Hematopoietic multipotent progenitor cell treated with erythropoietin and hydrocortisone succinate and interleukin-3 and kit ligand, for 17 days (in vitro differentiated cells): ENCODE results near the gene LRRC40.
"Not testable (repeated sequence)": the region's sequence is repeated elsewhere in the genome, so short reads cannot be mapped to it uniquely, and the experiment has no call there.

Source experiments
- DNase-seq: peaks from one replicate; pipeline ENCODE4 v3.0.0-alpha.2; 2015; ENCODE audit warnings: low spot score

The LRRC40 gene

GRCh38 chr1:70202173-70202758, 3.1 kb downstream of the LRRC40 start:
- no peak for DNase-seq

DNA sequence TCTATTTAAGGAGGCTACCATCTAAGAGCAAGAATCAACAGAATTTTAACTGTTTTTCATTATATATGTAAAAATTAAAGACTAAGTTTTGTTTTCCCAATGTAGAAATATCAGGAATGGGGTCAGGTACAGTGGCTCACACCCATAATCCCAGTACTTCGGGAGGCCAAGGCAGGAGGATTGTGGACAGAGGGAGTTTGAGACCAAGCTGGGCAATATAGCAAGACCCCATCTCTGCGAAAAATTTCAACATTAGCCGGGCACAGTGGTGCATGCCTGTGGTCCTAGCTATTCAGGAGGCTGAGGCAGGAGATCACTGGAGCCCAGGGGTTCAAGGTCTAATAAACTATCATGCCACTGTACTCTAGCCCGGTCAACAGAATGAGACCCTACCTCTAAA, 5.3 kb downstream of the LRRC40 start:
- no peak for DNase-seq

DNA sequence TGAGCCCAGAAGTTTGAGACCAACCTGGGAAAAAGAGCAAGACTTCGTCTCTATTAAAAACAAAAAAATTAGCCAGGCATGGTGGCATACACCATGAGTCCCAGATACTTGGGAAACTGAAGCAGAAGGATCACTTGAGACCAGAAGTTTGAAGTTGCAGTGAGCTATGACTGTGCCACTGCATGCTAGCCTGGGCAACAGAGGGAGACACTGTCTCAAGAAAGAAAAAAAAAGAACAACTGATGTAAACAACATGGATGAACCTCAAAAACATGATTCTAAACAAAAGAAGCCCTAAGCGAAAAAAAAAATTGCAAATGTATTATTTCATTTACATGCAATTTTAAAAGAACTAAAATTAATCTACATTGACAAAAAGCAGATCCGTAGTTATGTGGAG, 9.0 kb downstream of the LRRC40 start:
- peak; percentile 35 for DNase-seq

DNA sequence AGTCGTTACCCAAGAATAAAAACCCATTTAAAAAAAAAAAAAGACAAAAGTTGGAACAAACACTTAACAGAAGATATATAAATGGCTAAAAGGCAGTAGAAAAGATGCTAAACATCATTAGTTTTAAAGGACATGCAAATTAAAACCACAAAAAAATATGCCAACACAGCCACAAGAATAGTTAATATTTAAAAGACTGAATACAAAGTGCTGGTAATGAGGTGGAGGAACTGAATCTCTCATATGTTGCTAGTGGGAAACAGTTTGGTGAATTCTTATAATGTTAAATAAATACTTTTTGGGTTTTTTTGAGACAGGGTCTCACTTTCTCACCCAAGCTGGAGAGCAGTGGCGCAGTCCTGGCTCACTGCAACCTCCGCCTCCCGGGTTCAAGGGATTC, 10.0 kb downstream of the LRRC40 start:
- no peak for DNase-seq

GRCh38 chr1:70194601-70195000, 10.8 kb downstream of the LRRC40 start:
- no peak for DNase-seq

- not testable (repeated sequence) for DNase-seq
These were observed 12.9 kb downstream of the LRRC40 start for GRCh38 chr1:70192446-70192845.

- no peak for DNase-seq
These were observed 15.2 kb downstream of the LRRC40 start for GRCh38 chr1:70190180-70190579.

GRCh38 chr1:70188522-70188921, 16.9 kb downstream of the LRRC40 start:
- no peak for DNase-seq

DNA sequence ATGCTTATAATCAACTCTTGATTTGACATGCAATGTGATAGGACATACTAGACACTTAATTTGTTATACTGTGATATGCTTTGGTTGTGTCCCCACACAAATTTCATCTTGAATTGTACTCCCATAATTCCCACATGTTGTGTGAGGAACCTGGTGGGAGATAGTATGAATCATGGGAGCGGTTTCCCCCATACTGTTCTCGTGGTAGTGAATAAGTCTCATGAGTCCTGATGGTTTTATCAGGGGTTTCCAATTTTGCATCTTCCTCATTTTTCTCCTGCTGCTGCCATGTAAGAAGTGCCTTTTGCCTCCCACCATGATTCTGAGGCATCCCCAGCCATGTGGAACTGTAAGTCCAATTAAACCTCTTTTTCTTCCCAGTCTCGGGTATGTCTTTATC, 20.2 kb downstream of the LRRC40 start:
- not testable (repeated sequence) for DNase-seq

GRCh38 chr1:70171512-70171911, 33.9 kb downstream of the LRRC40 start:
- no peak for DNase-seq

- no peak for DNase-seq
These were observed 36.1 kb downstream of the LRRC40 start for GRCh38 chr1:70169018-70169839.

GRCh38 chr1:70168283-70168682, 37.1 kb downstream of the LRRC40 start:
- no peak for DNase-seq

DNA sequence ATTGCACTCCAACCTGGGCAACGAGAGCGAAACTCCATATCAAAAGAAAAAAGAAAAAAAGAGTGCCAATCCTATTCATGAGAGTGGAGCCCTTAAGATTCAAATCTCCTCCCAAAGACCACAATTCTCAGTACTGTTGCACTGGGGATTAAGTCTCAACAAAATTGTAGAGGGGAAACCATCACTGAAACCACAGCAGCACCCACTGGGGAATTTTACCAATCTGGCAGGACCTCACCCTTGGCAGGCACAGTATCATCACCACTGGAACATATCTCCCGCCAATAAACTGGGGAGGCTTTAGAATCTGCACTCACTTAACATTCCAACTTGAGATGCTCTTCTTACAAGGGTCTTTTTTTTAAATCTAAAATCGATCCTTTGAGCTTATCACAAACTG, 41.0 kb downstream of the LRRC40 start:
- DNase-seq = no peak

DNA sequence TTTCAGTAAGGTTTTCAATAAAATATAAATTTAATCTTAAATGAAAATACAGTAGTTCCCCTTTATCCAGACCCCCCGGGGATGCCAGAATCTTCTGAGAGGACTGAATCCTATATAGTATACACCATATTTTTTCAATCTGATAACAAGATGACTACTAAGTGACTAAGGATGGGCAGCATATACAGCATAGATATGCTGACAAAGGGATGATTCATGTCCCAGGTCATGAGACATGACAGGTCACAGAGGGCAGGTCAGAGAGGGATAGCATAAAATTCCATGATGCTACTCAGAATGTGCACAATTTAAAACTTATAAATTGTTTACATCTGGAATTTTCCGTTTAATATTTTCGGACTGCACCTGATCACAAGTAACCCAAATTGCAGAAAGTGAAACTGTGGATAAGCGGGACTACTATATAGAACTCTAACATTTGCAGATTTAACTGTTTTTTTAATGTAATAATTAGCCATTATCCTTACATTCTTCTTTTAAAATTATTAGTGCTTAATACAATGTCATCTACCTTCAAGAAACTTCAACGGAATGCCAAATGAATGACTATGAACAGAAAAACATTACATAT, 48.8 kb downstream of the LRRC40 start:
- DNase-seq = peak; percentile 32

GRCh38 chr1:70153739-70154138, 51.6 kb downstream of the LRRC40 start:
- DNase-seq = no peak

DNA sequence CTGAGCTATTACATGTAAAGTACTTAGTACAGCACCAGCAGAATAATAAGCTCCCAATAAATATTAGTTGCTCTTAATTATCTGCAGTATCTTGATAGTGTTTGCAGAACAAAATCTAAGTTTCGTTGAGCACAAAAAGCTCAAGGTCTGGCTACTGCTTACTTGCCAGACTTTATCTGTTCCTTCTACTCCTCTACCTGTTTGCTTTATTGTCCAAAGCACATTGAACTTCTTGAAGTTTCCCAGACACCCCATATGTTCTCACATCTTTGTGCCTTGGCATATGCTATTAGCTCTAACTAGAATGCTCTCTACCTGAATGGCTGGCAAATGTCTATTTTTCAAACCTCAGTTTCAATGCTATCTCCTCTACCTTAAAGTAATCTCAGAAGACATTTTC, 54.9 kb downstream of the LRRC40 start:
- DNase-seq = no peak

DNA sequence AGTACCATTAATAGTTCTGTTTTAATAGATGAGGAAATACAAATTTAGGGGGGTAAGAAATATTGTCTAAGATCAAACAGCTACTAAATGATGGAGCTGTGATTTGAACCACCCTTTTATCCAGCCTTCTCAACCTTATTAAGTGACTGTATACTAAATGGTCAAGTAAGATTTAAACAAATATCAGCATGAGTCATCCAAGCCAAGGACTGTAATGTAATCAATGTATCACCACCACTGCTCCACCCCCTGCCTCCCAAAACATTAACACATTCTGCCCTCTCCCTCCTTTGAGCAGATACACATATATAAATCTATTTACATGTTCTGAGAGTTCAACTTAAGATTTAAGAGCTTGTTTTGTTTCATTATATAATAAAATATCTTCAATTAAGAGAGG, 58.9 kb downstream of the LRRC40 start:
- DNase-seq = peak; percentile 11

GRCh38 chr1:70143048-70143659, 62.2 kb downstream of the LRRC40 start:
- DNase-seq = no peak

GRCh38 chr1:70142075-70142474, 63.3 kb downstream of the LRRC40 start:
- no peak for DNase-seq

- no peak for DNase-seq
These were observed 64.5 kb downstream of the LRRC40 start for GRCh38 chr1:70140894-70141293.

DNA sequence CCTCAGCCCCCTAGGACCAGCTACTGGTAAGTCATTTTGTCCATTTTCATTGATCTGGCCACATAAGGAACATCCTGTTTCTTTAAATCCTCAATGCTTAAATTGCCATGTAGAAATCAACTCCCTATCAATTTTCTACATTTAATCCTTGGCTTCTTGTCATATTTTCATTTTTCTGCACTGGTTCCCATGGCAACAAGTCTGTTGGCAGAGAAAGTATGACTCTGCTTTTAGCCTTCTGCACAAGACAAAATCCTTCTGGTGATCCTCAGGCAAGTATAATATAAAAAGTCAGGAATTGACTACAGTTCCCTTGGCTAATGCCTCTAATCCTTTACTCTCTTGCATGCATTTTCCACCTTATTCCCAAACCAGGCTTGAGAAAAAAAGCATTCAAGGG, 65.0 kb downstream of the LRRC40 start:
- DNase-seq = no peak

DNA sequence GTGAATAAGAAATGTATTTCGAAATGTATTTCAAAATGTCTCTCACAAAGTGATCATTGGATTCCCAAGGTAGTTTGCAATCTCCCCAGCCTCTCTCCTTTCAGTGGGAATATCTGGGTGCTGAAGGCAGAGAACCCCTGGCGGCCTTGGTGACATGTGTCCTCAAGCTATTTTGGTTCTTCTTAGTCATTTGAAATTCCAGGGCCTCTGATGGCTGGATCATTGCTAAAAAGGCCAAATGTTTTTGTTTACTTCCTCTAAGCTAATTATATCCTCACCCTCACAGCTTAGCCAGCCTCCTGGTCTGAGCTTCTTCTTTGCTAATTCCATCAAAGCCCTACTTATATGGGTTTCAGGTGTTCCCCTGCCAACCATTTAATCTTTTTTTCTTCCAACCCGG, 71.2 kb downstream of the LRRC40 start:
- no peak for DNase-seq

DNA sequence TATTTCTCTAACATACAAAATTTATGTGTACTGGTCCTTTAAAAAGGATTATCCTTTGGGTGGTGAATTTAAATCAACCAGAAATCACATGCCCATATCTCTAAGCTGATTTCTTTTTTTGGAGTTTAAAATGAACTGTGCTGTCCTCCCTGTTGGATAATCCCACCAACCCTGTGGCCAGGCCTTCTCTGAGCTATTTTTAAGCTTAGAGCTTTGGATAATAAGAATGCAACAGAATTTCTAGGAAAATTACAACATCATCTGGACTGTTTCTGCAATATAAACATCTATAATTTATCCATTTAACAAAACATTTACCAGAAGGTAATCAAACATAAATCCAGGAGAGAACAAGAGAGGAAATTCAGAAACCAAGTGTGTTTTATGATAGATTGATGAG, 88.3 kb downstream of the LRRC40 start:
- no peak for DNase-seq
